ENCODE data around the gene CD55.
"Not testable (repeated sequence)": the region's sequence is repeated elsewhere in the genome, so short reads cannot be mapped to it uniquely, and the experiment has no call there.

CD55 gene

GRCh38 chr1:207306023-207306422 is 15.5 kb upstream of the CD55 start:
- no peak for DNase-seq

GRCh38 chr1:207306603-207307002 is 14.9 kb upstream of the CD55 start:
- DNase-seq, result no peak

GRCh38 chr1:207308451-207309190 is 12.9 kb upstream of the CD55 start:
- DNase-seq, result peak; percentile 33 to 47

- DNase-seq, result peak; percentile 58 to 62
These were observed 11.7 kb upstream of the CD55 start for GRCh38 chr1:207309745-207310273.

- DNase-seq, result no peak
These were observed 9.4 kb upstream of the CD55 start for GRCh38 chr1:207311888-207312603.

GRCh38 chr1:207312604-207312920 is 8.9 kb upstream of the CD55 start:
- no peak for DNase-seq

- no peak for DNase-seq
These were observed 8.3 kb upstream of the CD55 start for GRCh38 chr1:207313131-207313530.

GRCh38 chr1:207314816-207315215 is 6.7 kb upstream of the CD55 start:
- no peak for DNase-seq

GRCh38 chr1:207315435-207315834 is 6.0 kb upstream of the CD55 start:
- no peak for DNase-seq

- no peak for DNase-seq
These were observed 5.3 kb upstream of the CD55 start for GRCh38 chr1:207316141-207316540.

GRCh38 chr1:207316622-207317391 is 4.7 kb upstream of the CD55 start:
- DNase-seq, result peak; percentile 72 to 73

GRCh38 chr1:207317561-207317960 is 3.9 kb upstream of the CD55 start:
- DNase-seq, result no peak

GRCh38 chr1:207318072-207318619 is 3.3 kb upstream of the CD55 start:
- no peak for DNase-seq

- DNase-seq, result no peak
These were observed 2.3 kb upstream of the CD55 start for GRCh38 chr1:207319199-207319598.

- DNase-seq, result not testable (repeated sequence)
These were observed 1.4 kb upstream of the CD55 start for GRCh38 chr1:207320105-207320504.

- DNase-seq, result peak in 1 of 2 donors; percentile 29
These were observed 540 bp downstream of the CD55 start for GRCh38 chr1:207321790-207322645.

GRCh38 chr1:207323425-207324225 is 2.1 kb downstream of the CD55 start:
- DNase-seq, result no peak

GRCh38 chr1:207328004-207328403 is 6.5 kb downstream of the CD55 start:
- DNase-seq, result no peak

GRCh38 chr1:207328908-207329440 is 7.5 kb downstream of the CD55 start:
- no peak for DNase-seq

- DNase-seq, result no peak
These were observed 8.0 kb downstream of the CD55 start for GRCh38 chr1:207329469-207329868.
